ENCODE results near the gene SLC2A11. TPM values are rescaled to one million over a fixed set of nuclear protein-coding genes. Genes with fewer than 3 reads are reported as not detected.

Gene SLC2A11
- total and polyA plus RNA-seq, 10 of the 15 experiments (the other 5 are each of a cell fraction or from before 2014, with no cell fraction given) = 0.98 to 18.3 (median 8.6) TPM

DNA sequence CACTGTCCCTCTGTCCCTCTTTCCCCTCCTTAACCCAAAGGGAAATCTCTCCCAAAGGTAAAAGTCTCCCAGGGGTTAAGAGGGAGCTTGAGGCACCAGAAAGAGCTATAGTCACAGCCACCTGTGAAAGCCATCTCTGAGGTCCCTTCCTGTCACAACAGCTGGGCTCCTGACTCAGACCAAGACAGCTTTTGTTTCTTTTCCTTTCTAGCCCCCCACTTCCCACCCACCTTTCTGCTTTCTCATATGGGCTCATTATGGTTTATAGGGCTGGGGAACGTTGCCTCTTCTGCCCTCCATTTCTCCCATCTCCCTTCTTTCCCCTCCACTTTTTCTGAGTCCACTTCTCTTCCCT, 55.6 kb downstream of the SLC2A11 start (continued):
- TF ChIP-seq, protein P1, sequence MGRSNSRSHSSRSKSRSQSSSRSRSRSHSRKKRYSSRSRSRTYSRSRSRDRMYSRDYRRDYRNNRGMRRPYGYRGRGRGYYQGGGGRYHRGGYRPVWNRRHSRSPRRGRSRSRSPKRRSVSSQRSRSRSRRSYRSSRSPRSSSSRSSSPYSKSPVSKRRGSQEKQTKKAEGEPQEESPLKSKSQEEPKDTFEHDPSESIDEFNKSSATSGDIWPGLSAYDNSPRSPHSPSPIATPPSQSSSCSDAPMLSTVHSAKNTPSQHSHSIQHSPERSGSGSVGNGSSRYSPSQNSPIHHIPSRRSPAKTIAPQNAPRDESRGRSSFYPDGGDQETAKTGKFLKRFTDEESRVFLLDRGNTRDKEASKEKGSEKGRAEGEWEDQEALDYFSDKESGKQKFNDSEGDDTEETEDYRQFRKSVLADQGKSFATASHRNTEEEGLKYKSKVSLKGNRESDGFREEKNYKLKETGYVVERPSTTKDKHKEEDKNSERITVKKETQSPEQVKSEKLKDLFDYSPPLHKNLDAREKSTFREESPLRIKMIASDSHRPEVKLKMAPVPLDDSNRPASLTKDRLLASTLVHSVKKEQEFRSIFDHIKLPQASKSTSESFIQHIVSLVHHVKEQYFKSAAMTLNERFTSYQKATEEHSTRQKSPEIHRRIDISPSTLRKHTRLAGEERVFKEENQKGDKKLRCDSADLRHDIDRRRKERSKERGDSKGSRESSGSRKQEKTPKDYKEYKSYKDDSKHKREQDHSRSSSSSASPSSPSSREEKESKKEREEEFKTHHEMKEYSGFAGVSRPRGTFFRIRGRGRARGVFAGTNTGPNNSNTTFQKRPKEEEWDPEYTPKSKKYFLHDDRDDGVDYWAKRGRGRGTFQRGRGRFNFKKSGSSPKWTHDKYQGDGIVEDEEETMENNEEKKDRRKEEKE (IDR thresholded peaks at IDR 0.05) = no peak
- TF ChIP-seq FOS (IDR thresholded peaks at IDR 0.05; ENCODE audit: borderline replicate concordance, extremely low read depth, insufficient read length) (no peak), HDAC2 (IDR thresholded peaks at IDR 0.05) (no peak), NR2C1 (IDR thresholded peaks at IDR 0.05) (no peak), STAT1 (conservative IDR thresholded peaks at IDR 0.05) (no peak), TAF1 (IDR thresholded peaks at IDR 0.05; ENCODE audit: borderline replicate concordance, low read depth, low read length) (no peak), SREBF2 (IDR thresholded peaks at IDR 0.05; ENCODE audit: low read length) (no peak), CHD1 (IDR thresholded peaks at IDR 0.05; ENCODE audit: low read depth, low read length) (no peak), ZNF274 (IDR thresholded peaks at IDR 0.05; ENCODE audit: insufficient read depth, insufficient read length) (no peak), LARP7 (IDR thresholded peaks at IDR 0.05) (no peak), EP300 (IDR thresholded peaks at IDR 0.05; ENCODE audit: borderline replicate concordance in 1 of 2, control insufficient read depth in 1 of 2, low read depth in 2 of 2, low read length in 2 of 2) (no peak), NBN (IDR thresholded peaks at IDR 0.05) (no peak), MYC (IDR thresholded peaks at IDR 0.05; ENCODE audit: insufficient read depth, insufficient read length, insufficient replicate concordance, low read length, severe bottlenecking) (no peak), SIX5 (IDR thresholded peaks at IDR 0.05; ENCODE audit: low read depth, low read length, severe bottlenecking) (no peak), SREBF1 (IDR thresholded peaks at IDR 0.05; ENCODE audit: low read length) (no peak), NR2C2 (IDR thresholded peaks at IDR 0.05; ENCODE audit: borderline replicate concordance, control insufficient read depth, insufficient read length, low read depth) (no peak), MTA3 (IDR thresholded peaks at IDR 0.05; ENCODE audit: borderline replicate concordance, low read length) (peak; percentile 93; the same call in 1 of the 2 replicates), BRCA1 (IDR thresholded peaks at IDR 0.05; ENCODE audit: low read depth, low read length) (no peak), RB1 (IDR thresholded peaks at IDR 0.05; ENCODE audit: borderline replicate concordance) (no peak), PAX5 (IDR thresholded peaks at IDR 0.05; ENCODE audit: borderline replicate concordance, low read depth, low read length) (no peak), GATAD2B (conservative IDR thresholded peaks at IDR 0.05; ENCODE audit: low read depth) (no peak)
- TF ChIP-seq, protein P2, sequence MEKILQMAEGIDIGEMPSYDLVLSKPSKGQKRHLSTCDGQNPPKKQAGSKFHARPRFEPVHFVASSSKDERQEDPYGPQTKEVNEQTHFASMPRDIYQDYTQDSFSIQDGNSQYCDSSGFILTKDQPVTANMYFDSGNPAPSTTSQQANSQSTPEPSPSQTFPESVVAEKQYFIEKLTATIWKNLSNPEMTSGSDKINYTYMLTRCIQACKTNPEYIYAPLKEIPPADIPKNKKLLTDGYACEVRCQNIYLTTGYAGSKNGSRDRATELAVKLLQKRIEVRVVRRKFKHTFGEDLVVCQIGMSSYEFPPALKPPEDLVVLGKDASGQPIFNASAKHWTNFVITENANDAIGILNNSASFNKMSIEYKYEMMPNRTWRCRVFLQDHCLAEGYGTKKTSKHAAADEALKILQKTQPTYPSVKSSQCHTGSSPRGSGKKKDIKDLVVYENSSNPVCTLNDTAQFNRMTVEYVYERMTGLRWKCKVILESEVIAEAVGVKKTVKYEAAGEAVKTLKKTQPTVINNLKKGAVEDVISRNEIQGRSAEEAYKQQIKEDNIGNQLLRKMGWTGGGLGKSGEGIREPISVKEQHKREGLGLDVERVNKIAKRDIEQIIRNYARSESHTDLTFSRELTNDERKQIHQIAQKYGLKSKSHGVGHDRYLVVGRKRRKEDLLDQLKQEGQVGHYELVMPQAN (conservative IDR thresholded peaks at IDR 0.05) = no peak
- TF ChIP-seq, protein P3, sequence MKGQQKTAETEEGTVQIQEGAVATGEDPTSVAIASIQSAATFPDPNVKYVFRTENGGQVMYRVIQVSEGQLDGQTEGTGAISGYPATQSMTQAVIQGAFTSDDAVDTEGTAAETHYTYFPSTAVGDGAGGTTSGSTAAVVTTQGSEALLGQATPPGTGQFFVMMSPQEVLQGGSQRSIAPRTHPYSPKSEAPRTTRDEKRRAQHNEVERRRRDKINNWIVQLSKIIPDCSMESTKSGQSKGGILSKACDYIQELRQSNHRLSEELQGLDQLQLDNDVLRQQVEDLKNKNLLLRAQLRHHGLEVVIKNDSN (IDR thresholded peaks at IDR 0.05; ENCODE audit: borderline replicate concordance, extremely low read length, insufficient read depth, low read depth, low read length) = no peak
- TF ChIP-seq, protein P4, sequence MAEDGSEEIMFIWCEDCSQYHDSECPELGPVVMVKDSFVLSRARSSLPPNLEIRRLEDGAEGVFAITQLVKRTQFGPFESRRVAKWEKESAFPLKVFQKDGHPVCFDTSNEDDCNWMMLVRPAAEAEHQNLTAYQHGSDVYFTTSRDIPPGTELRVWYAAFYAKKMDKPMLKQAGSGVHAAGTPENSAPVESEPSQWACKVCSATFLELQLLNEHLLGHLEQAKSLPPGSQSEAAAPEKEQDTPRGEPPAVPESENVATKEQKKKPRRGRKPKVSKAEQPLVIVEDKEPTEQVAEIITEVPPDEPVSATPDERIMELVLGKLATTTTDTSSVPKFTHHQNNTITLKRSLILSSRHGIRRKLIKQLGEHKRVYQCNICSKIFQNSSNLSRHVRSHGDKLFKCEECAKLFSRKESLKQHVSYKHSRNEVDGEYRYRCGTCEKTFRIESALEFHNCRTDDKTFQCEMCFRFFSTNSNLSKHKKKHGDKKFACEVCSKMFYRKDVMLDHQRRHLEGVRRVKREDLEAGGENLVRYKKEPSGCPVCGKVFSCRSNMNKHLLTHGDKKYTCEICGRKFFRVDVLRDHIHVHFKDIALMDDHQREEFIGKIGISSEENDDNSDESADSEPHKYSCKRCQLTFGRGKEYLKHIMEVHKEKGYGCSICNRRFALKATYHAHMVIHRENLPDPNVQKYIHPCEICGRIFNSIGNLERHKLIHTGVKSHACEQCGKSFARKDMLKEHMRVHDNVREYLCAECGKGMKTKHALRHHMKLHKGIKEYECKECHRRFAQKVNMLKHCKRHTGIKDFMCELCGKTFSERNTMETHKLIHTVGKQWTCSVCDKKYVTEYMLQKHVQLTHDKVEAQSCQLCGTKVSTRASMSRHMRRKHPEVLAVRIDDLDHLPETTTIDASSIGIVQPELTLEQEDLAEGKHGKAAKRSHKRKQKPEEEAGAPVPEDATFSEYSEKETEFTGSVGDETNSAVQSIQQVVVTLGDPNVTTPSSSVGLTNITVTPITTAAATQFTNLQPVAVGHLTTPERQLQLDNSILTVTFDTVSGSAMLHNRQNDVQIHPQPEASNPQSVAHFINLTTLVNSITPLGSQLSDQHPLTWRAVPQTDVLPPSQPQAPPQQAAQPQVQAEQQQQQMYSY (CRISPR knock-in tag; IDR thresholded peaks at IDR 0.05) = no peak

Measured in GM12878 (cell line).